Astrocyte (in vitro differentiated cells and primary cell): ENCODE data around the gene CCDC141. TPM values are rescaled to one million over a fixed set of nuclear protein-coding genes. Genes with fewer than 3 reads are reported as not detected.

Source experiments
- DNase-seq: peaks from one replicate; pipeline ENCODE4 v3.0.0-alpha.2; 2010; ENCODE audit warnings: low read depth
- FAIRE-seq: peaks from 2 replicates; lab custom pipeline; 2011; peaks lifted over from hg19 to GRCh38; lab: Jason Lieb, UNC
- H2AFZ ChIP-seq: 2 replicates; pipeline ENCODE4 v1.6.0; 2012; ENCODE audit warnings: low read depth, low read length, inconsistent platforms
- H3K27ac ChIP-seq: 2 replicates; pipeline ENCODE4 v1.5.1; 2011; ENCODE audit warnings: low read depth, low read length, inconsistent platforms
- H3K27me3 ChIP-seq: 2 replicates; pipeline ENCODE4 v1.6.0; 2011; ENCODE audit warnings: low read length, inconsistent platforms; ENCODE audit not compliant: insufficient read depth
- H3K36me3 ChIP-seq: 2 replicates; pipeline ENCODE4 v1.5.1; 2011; ENCODE audit warnings: low read length, inconsistent platforms; ENCODE audit not compliant: insufficient read depth
- H3K4me1 ChIP-seq: 2 replicates; pipeline ENCODE4 v1.5.1; 2011; ENCODE audit warnings: low read length, inconsistent platforms; ENCODE audit not compliant: insufficient read depth
- H3K4me2 ChIP-seq: 2 replicates; pipeline ENCODE4 v1.6.0; 2012; ENCODE audit warnings: low read length, inconsistent platforms
- H3K4me3 ChIP-seq: 2 replicates; pipeline ENCODE4 v1.5.1; 2011; ENCODE audit warnings: low read depth, mild to moderate bottlenecking, low read length, inconsistent platforms; ENCODE audit not compliant: insufficient read depth
- H3K79me2 ChIP-seq: 2 replicates; pipeline ENCODE4 v1.6.0; 2012; ENCODE audit warnings: mild to moderate bottlenecking, low read length, inconsistent platforms; ENCODE audit not compliant: insufficient read depth
- H3K9ac ChIP-seq: 2 replicates; pipeline ENCODE4 v1.6.0; 2012; ENCODE audit warnings: mild to moderate bottlenecking, low read length, inconsistent platforms
- H3K9me3 ChIP-seq: 2 replicates; pipeline ENCODE4 v1.5.1; 2012; ENCODE audit warnings: low read depth, mild to moderate bottlenecking, low read length, inconsistent platforms; ENCODE audit not compliant: insufficient read depth
- H4K20me1 ChIP-seq: 2 replicates; pipeline ENCODE4 v1.6.0; 2012; ENCODE audit warnings: low read length, inconsistent platforms; ENCODE audit not compliant: insufficient read depth
- H3K27ac Mint-ChIP-seq: one replicate; pipeline ENCODE4 v1.8.0; 2021; ENCODE audit warnings: mild to moderate bottlenecking, mixed read lengths; ENCODE audit not compliant: unreplicated experiment
- H3K27me3 Mint-ChIP-seq: one replicate; pipeline ENCODE4 v1.8.0; 2021; ENCODE audit warnings: low read depth, mixed read lengths; ENCODE audit not compliant: unreplicated experiment
- H3K36me3 Mint-ChIP-seq: one replicate; pipeline ENCODE4 v1.8.0; 2021; ENCODE audit warnings: low read depth, mixed read lengths; ENCODE audit not compliant: unreplicated experiment
- H3K4me1 Mint-ChIP-seq: one replicate; pipeline ENCODE4 v1.8.0; 2021; ENCODE audit warnings: low read depth, mixed read lengths; ENCODE audit not compliant: unreplicated experiment
- H3K4me3 Mint-ChIP-seq: one replicate; pipeline ENCODE4 v1.8.0; 2021; ENCODE audit warnings: mild to moderate bottlenecking, moderate library complexity, mixed read lengths; ENCODE audit not compliant: unreplicated experiment
- H3K9me3 Mint-ChIP-seq: one replicate; pipeline ENCODE4 v1.8.0; 2021; ENCODE audit warnings: mild to moderate bottlenecking, mixed read lengths; ENCODE audit not compliant: unreplicated experiment
- EZH2 ChIP-seq: IDR thresholded peaks from 2 replicates; pipeline ENCODE4 v1.6.1; 2012; ENCODE audit warnings: mild to moderate bottlenecking, low read length, inconsistent platforms; ENCODE audit not compliant: insufficient read depth
- total RNA-seq: library from RNA; stranded (reverse); gene quantifications from 2 replicates; pipeline ENCODE4 v1.2.1, GENCODE V29; 2021
- TF ChIP-seq, protein P1 (sequence below): IDR thresholded peaks from 2 replicates; pipeline ENCODE4 v1.5.1; 2011; ENCODE audit warnings: low read depth, mild to moderate bottlenecking, inconsistent platforms, low read length, moderate library complexity; ENCODE audit not compliant: insufficient read depth

CCDC141 gene
- total RNA-seq, 1 donor from 2014 or later, result 0.18 TPM

DNA sequence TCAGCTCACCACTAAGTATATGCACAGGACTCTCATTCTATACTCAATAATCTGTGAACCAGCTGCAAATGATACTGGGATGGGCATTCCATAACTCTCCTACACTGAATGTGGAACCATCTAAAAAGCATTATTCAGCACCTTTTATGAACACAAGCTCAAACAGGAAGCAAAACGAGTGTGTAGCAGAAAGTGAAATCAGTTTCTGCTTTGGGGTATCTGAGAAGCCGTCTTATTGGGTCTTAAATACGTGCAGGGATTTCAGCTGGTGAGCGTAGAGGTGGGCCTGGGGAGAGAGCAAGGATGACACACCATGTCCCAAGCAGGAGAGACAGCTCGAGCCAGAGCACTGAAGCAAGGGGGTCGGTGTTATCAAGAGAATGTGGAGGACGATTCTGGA lies 122.8 kb downstream of the CCDC141 start:
- no peaks in the 10 kb centered on the region for H3K27me3 Mint-ChIP-seq
- no peaks in the 10 kb centered on the region for H3K4me1 Mint-ChIP-seq
- H3K9me3 ChIP-seq, result no peaks in the 10 kb centered on the region
- no peaks in the 10 kb centered on the region for H3K27me3 ChIP-seq
- H3K27ac Mint-ChIP-seq, result no peak overlapping the region
- no peaks in the 10 kb centered on the region for H3K79me2 ChIP-seq
- H3K36me3 Mint-ChIP-seq, result no peaks in the 10 kb centered on the region
- no peak overlapping the region for H3K4me3 Mint-ChIP-seq
- H4K20me1 ChIP-seq, result no peaks in the 10 kb centered on the region
- no peak for TF ChIP-seq EZH2
- TF ChIP-seq, protein P1, sequence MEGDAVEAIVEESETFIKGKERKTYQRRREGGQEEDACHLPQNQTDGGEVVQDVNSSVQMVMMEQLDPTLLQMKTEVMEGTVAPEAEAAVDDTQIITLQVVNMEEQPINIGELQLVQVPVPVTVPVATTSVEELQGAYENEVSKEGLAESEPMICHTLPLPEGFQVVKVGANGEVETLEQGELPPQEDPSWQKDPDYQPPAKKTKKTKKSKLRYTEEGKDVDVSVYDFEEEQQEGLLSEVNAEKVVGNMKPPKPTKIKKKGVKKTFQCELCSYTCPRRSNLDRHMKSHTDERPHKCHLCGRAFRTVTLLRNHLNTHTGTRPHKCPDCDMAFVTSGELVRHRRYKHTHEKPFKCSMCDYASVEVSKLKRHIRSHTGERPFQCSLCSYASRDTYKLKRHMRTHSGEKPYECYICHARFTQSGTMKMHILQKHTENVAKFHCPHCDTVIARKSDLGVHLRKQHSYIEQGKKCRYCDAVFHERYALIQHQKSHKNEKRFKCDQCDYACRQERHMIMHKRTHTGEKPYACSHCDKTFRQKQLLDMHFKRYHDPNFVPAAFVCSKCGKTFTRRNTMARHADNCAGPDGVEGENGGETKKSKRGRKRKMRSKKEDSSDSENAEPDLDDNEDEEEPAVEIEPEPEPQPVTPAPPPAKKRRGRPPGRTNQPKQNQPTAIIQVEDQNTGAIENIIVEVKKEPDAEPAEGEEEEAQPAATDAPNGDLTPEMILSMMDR, result no peak
- H3K4me3 ChIP-seq, result no peak overlapping the region
- no peak for DNase-seq
- peaks cover 3% of the 10 kb centered on the region for H3K9me3 Mint-ChIP-seq
- no peaks in the 10 kb centered on the region for H3K36me3 ChIP-seq
- H3K27ac ChIP-seq, result no peak overlapping the region
- H3K4me2 ChIP-seq, result no peak overlapping the region
- H3K4me1 ChIP-seq, result no peaks in the 10 kb centered on the region
- no peak overlapping the region for H3K9ac ChIP-seq
- no peak overlapping the region for H2AFZ ChIP-seq
- no peak for FAIRE-seq

DNA sequence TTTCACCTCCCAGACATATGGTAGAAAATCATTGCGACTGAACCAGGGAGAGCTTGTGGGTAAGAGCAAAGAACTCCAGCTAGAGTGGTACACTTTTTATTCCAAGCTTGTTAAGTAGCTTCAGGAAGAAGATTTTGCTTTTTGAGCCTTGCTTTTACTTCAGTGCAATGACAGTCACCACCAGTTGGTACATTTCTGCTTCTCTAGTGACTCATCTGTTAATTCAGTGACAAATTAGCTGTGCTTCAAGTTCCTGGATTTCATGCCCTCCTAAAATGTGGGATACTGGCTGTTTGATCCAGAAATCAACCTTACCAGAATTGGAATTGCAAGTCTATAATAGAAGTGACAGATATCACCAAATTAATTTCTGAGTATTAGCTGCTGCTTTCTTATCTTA lies 125.1 kb downstream of the CCDC141 start:
- H3K36me3 Mint-ChIP-seq, result no peaks in the 10 kb centered on the region
- Histone ChIP-seq H3K79me2 (no peaks in the 10 kb centered on the region), H3K4me3 (no peak overlapping the region), H3K9me3 (no peaks in the 10 kb centered on the region), H4K20me1 (no peaks in the 10 kb centered on the region), H2AFZ (no peak overlapping the region), H3K27ac (no peak overlapping the region), H3K9ac (no peak overlapping the region), H3K4me2 (no peak overlapping the region), H3K4me1 (no peaks in the 10 kb centered on the region), H3K27me3 (no peaks in the 10 kb centered on the region), H3K36me3 (no peaks in the 10 kb centered on the region)
- FAIRE-seq, result no peak
- H3K27me3 Mint-ChIP-seq, result no peaks in the 10 kb centered on the region
- no peak for TF ChIP-seq EZH2
- TF ChIP-seq, protein P1, result no peak
- DNase-seq, result no peak
- no peaks in the 10 kb centered on the region for H3K9me3 Mint-ChIP-seq
- H3K4me1 Mint-ChIP-seq, result no peaks in the 10 kb centered on the region
- no peak overlapping the region for H3K27ac Mint-ChIP-seq
- H3K4me3 Mint-ChIP-seq, result no peak overlapping the region

DNA sequence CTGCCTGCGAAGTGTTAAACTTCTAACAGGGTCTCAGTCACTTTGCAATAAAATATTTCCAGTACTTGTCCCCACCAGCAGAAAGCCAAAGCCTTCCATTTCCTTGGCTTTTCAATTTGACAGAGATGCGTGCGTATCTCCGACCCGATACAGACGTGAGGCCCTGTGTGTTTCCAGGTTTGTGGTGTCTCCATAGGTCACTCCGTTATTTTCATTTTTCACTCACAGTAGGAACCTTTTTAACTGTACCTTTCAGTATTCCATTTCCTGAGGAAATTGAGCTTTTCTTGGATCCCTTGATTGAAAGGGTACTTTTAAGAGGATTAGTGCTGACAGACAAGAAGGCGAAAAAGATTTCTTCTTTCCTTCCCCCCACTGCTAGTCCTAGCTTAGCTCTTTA lies 126.4 kb downstream of the CCDC141 start:
- Histone ChIP-seq H3K36me3 (no peaks in the 10 kb centered on the region), H3K4me3 (no peak overlapping the region), H3K9ac (no peak overlapping the region), H2AFZ (no peak overlapping the region), H3K79me2 (no peaks in the 10 kb centered on the region), H3K27me3 (no peaks in the 10 kb centered on the region), H3K9me3 (no peaks in the 10 kb centered on the region), H4K20me1 (no peaks in the 10 kb centered on the region), H3K4me2 (no peak overlapping the region), H3K4me1 (no peaks in the 10 kb centered on the region), H3K27ac (no peak overlapping the region)
- Mint-ChIP-seq H3K9me3 (no peaks in the 10 kb centered on the region), H3K4me1 (no peaks in the 10 kb centered on the region), H3K27me3 (no peaks in the 10 kb centered on the region), H3K27ac (no peak overlapping the region), H3K36me3 (no peaks in the 10 kb centered on the region), H3K4me3 (no peak overlapping the region)
- DNase-seq, result no peak
- no peak for FAIRE-seq
- TF ChIP-seq, protein P1, result no peak
- TF ChIP-seq EZH2, result no peak
